GM21515 (cell line): ENCODE data around the gene BFSP2.
"Not testable (repeated sequence)": the region's sequence is repeated elsewhere in the genome, so short reads cannot be mapped to it uniquely, and the experiment has no call there.

Experiments used
- ATAC-seq: cut with Tn5 transposase; IDR thresholded peaks from one replicate; pipeline ENCODE4 v1.9.1; 2021; ENCODE audit not compliant: unreplicated experiment

BFSP2 gene

DNA sequence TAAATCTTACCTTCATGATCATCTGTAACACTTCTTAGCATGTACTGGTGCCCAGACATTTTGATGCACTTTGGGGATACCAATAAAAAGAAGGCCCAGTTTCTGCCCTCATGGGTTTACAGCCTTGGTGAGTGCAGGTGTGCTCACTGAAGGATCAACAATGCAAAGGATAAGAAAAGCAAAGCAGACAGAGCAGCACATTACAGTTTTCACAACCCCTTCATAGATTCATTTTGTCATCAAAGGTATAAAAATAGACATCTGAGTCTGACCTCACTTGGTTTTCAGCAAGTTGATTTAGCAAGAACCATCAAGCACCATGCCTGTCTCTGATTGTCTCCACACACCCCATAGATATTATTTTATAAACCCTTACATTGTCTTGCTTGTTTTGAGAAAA, 77.6 kb downstream of the BFSP2 start:
- ATAC-seq = peak; percentile 52

DNA sequence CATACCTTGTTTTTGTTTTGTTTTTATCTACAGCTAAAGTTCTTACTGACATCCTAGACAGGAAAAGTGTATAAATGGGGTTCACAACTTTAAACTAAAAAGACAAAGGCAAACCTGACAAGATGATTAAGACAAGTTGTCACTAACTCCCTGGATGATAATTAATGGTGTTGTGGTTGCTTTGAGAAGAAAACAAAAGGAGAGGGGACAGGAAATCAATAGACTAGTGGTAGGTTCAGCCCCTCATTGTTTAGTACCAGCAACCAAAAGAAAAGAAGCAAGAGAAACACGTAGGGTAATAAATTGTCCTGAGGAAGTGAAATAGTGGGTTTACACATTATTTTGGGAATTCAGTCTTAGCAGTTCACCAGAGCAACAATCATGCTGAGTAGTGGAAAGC, 78.8 kb downstream of the BFSP2 start:
- no peak for ATAC-seq

DNA sequence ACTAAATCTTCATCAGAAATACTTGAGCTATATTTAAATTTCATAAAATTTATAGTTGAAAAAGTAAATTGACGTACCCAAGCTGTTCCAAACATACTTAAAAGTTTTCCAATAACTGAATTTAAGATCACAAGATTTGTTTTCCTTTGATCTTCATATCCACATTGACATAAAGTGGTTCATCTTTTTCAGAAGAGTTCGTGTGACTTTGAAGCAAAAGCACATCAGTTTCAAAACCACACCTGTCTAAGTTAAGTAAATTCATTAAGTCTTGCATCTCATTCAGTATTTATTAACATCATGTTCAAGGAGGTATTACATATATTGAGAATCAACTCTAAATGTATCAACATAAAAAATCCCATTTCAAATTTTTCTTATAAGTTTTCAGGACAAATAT, 79.5 kb downstream of the BFSP2 start:
- ATAC-seq = no peak

DNA sequence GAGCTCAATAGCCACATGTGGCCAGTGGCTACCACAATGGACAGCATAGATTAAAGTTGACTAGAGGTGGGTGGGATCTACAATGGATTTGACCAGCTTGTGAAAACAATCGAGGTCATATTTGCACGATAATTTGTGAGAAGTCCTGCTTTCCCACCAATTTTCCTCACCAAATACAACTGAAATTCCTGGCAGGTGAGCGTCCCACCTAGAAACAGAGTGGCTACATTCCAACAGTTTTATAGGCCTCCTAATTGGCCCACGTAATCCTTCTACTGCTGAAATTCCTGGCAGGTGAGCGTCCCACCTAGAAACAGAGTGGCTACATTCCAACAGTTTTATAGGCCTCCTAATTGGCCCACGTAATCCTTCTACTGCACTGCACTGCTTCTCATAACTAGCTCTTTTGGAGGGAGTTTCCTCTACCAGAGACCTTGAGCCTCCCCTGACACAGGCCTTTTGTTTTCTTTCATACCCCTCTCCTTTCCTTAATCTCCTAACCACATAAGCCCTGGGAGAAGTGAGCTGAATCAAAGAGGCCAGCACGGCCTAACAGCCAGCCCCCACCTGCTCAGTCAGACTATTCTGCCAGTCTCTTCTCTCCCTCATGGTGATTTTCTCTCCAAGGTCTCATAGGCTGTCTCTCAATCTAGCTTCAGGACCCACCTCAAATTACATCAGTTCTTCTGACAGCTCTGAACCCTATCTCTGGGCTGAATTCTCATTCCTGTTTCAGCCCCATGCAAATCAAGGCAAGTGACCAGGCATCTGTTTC, 80.2 kb downstream of the BFSP2 start:
- ATAC-seq = peak; percentile 46

DNA sequence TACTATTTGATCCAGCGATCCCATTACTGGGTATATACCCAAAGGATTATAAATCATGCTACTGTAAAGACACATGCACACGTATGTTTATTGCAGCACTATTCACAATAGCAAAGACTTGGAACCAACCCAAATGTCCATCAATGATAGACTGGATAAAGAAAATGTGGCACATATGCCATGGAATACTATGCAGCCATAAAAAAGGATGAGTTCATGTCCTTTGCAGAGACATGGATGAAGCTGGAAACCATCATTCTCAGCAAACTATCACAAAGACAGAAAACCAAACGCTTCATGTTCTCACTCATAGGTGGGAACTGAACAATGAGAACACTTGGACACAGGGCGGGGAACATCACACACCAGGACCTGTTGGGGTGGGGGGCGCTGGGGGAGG, 82.6 kb downstream of the BFSP2 start:
- ATAC-seq = not testable (repeated sequence)

DNA sequence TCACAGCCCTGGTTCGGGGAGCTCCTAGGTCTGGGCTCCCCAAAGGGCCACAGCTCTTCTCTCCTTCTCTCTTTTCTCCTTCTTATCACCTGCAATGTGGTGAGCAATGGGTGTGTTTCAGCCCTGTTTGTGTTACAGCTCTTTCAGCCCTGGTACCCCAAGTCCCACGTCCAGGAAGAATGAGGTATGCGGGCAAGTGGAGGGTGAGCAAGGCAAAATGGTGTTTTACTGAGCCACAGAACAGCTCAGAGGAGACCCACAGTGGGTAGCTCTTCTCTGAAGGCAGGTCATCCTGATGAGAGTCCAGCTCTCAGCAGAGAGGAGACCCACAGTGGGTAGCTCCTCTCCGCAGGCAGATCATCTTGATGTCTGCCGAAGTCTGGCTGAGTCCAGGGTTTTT, 86.8 kb downstream of the BFSP2 start:
- no peak for ATAC-seq

DNA sequence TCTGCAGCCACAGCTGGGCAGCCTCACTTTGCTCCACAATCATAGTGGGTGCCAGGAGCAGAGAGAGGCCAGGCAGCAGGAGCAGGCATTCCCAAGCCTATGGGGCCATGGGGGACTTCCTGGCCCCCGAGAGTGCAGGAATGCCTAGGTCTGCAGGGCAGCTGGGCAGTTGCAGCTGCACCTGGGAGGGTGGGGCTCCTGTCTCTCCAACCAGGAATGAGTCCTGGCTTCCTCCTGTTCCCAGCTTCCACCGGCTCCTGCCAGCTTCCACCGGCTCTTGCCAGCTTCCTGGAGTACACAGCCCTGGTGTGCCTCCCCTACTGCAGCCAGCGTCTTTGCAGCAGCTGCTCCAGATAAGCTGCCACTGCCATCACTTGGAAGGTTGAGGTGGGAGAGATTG, 87.3 kb downstream of the BFSP2 start:
- no peak for ATAC-seq

DNA sequence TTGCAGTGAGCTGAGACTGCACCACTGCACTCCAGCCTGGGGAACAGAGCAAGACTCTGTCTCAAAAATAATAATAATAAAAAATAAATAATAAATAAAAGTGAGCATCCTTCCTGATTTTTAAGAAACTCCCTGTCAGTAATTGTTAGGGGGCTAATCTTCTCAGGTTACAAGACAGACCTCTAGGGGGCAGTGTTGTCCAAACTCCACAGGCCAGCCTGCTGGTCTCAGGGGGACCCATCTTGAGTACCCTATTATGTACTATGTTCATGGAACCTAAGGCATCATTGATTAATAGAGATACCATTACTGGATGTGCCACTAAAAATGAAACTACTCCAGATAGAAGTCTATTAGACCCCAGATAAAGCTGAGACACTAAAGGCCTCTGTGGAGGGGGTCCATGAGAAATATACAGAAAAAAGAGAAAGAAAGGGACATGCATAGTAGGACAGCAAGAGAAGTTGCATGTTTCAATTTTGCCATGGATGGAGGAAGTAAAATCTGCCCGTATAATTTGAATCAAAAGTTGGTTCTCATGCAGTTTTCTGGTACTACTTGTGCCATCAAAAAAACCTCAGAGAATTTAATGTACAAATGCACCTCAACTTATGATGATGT, 88.2 kb downstream of the BFSP2 start:
- no peak for ATAC-seq

DNA sequence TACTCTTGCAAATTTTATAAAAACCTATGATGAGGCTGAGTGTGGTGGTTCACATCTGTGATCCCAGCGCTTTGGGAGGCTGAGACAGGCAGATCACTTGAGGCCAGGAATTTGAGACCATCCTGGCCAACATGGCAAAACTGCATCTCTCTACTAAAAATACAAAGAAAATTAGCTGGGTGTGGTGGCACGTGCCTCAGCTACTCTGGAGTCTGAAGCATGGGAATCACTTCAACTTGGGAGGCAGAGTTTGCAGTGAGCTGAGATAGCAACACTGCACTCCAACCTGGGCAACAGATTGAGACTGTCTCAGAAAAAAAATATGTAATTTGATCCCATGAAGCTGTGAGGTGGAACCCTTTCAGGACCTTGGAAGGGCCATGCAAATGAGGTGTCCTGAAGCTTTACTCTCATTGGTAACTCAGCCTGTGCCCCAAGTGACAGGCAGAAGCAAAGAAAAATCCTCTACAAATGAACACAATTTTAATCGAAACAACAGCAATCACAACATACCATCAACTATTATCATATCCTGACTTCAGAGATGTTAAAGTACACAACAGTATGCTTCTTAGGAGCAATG, 89.0 kb downstream of the BFSP2 start:
- no peak for ATAC-seq

DNA sequence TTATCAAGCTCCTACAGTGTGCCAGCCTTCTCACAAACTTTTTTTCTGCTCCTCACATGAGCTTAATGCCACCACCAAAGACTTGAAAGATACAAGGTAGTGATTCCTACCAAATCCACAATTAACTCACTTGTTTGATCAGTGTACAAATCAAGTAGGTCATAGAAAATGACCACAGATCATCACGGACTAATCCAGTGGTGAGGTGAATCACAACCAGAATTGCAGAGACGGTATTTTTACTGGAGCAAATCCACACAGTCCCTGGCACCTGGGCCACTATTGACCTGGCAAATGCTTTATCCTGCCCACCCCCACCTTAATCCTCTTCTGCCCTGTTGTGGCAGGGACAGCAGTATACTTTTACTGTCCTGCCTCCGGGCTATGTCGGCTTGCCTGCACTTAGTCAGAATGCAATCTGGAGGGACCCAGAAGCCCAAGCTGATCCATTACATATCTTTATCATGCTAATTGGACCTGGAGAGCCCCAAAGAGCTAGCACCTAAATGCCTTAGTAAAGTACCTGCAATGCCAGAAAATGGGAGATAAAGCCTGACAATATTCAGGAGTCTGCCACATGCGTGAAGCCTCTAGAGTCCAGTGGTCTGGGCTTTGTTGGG, 89.7 kb downstream of the BFSP2 start:
- no peak for ATAC-seq

DNA sequence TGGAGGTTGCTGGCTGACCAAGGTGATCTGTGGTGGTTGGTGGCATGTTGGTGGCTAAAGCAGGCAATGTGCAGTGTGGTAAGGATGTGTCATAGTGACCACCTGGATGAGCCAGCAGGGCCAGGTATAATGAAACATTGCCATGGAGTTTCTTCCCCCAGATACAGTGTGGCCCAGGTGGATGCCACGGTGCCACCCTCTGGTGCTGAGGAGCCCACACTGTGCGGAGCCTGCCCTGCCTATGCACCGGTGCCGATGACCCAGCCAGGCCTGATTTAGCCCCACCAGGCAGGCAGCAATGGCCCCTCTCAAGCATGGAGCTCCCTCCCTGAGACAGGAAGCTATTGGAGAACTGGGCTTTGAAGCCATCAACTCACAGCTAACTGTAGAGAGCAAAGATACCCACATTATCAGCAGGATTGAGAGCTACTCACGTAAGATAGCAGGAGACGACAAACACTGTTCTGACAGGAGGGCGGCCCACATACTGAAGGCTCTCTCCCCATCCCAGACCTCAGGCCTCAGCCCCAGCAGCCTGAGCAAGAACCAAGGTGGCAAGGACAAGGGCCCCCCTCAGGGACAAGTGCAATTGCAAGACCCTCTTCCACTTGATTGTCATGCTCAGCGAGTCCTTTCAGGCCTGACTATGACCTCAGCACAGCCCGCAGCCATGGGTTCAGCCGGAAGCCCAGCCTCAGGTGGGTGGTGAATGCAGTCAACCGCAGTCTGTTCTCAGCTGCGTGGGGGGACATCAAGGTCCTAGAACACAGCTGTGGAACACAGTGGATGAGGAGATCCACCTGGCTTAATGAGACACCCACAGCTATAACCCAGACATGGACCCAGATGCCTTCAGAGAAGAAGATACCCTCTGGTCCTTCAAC, 90.9 kb downstream of the BFSP2 start:
- ATAC-seq = peak; percentile 89

DNA sequence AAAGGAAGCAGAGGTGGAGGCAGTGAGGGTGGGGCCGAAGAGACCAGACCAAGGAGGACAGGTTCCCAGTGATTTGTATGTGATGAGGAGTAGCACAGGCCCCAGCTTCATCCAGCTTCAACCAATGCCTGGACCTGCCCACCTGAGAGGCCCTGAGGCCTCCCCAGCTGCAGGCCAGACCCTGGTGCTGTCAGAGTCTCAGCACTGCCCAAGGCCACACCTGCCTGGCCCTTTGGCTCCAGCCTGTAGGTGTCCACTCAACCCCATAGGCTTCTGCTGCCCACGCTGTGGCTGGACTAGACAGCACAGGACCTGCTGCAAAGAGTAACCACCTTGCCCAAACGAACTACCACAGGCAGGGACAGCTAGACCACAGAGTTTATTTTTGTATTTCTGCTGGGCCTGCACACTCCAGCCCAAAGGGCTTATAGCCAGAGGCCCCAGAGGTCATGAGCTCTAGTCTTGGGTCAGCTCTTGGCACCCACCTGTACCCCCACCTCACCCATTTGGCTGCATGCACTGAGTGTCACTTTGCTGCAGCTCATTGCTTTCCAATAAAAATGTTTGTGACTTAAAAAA, 91.7 kb downstream of the BFSP2 start:
- peak; percentile 18 for ATAC-seq

DNA sequence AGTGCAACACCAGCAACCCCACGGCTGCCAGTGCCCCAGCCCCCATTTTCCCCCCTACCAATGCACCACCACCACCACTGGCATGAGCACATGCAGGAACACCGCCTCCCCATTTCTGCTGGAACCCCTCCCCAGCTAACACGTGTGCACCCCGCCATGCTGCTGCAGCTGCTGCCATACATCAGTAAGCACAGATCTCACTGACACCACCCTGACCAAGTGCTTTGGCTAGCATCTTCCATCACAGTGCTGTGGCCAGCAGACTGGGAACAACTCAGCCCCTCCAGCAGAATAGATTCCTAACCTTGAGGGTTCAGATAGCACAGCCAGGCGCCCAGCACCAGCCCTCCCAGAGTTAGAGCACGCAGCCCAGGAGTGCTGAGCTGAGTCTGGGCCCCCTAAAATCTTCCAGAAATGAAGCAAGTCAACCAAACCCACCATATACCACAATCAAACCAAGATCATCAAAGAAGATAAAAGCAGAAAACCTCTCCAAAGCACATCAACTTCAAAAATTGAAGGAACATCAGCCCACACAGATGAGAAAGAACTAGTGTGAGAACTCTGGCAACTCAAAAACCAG, 92.4 kb downstream of the BFSP2 start:
- no peak for ATAC-seq

DNA sequence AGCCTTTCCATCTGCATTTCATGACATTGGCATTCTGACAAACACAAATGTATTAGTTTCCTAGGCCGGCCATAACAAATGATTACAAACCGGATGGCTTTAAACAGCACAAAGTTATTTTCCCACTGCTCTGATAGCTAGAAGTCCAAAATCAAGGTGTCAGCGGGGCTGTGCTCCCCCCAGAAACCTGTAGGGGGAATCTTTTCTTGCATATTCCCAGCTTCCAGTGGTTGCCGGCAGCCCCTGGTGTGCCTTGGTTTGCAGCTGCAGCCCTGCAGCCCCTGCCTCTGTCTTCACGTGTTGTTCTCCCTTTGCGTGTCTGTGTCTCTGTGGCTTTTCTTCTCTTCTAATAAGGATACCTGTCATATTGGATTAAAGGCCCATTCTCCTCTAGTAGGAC, 94.6 kb downstream of the BFSP2 start:
- no peak for ATAC-seq

DNA sequence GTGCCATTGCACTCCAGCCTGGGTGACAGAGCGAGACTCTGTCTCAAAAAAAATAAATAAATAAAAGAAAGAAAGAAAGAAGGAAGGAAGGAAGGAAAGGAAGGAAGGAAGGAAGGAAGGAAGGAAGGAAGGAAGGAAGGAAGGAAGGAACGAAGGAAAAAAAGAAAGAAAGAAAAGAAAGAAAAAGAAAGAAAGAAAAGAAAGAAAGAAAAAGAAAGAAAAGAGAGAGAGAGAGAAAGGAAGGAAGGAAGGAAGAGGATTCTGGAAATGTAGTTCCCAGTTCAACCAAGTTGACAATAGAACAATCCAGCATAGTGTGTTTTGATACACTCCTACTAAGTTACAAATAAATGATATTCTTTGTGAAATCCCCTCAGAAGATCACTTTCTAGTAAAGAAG, 102.7 kb downstream of the BFSP2 start:
- not testable (repeated sequence) for ATAC-seq

DNA sequence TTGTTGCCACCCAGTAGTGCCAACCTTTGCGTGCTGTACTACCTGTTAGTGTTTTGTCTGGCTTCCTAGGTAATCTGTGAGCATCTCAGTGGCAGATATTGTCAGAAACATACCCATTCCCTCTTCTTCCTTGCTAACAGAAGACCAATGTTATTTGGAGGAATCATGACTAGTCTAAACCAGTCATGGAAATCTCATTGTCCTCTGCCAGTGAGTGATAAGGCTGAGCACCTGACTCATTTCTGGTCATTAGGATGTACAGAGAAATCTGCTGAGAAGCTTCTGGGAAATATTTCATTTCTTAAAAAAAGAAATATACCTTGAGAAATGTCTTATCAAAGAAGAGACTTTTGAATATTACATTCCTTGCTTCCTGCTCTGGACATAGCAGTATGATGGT, 103.6 kb downstream of the BFSP2 start:
- ATAC-seq = no peak

DNA sequence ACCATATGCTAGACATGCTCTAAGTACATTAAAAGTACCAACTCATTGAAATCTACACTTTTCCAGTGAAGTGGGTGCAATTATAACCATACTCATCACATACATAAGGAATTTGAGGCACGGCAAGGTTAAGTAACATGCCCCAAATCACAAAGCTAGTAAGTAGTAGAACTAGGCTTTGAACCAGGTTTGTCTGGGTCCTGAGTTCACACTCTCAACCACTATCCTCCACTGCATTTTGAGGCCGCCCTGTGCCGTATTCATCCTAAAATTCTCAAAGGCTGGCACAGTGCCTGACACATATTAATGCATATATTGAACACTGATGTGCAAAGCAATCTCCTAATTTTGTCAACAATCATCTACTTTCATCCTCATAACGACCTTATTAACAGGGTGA, 104.9 kb downstream of the BFSP2 start:
- ATAC-seq = no peak

DNA sequence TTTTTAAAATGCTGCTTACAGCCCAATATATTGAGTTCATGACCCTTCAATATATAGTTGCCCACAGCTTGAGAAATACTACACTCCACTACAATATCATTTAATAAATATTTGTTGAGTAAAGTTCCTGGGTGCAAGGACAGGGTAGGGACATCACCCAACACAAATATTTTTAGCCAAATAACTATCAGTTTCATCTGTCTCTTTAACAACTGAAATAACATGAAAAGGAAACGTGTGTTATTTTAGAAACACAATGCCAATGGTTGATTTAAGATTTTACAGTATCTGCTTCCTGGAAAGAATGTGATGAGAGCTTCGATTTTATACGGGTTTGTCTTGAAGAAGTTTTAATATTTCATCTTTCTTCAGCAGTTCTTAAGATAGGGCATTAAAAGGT, 106.0 kb downstream of the BFSP2 start:
- ATAC-seq = peak; percentile 37

DNA sequence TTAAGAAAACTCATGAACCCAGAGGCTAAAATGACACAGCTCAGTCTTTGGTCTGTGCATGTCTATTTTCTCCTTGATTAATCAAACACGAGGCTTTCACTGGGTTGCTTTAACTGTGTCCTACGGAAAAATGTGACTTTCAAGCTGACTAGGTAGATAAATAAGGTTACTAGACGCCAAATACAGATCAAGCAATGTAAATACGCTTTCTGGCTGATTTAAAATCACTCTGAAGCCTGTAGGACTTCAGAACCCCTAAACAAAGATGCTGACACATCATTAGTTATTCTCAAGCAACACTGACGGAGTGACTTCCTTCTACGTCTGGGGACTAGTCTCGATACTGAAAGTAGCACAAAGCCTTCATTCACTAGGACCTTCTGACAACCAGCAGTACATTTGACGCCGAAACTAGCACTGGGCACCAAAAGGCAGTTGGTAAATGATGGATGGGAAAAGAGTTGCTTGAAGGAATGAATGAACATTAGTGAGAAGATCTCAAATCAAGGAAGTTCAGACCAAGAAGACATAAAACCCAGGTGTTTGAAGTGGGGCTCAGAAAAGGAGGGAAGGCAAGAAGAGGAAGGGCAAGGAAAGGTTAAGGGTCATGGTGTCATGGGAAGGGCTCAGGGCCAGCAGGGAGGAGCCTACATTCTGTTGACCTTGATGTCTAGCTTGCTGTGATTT, 106.5 kb downstream of the BFSP2 start:
- ATAC-seq = peak; percentile 96

DNA sequence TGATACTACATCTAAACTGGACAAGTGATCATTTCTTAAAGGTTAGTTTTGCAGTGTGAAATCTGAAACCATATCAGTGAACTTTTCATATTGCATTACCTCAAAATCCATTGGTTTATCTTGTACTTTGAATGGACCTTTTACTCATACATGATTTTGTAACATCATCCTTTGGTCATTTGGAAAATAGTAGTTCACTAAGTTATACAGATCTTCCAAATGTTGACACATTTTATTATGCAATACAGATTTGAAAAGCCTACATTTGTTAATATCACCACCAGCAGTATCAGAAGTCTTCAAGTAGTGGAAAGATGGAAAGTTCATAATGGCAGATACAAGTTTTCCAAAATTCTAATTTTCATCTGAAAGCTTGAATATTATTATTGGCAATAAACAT, 109.6 kb downstream of the BFSP2 start:
- no peak for ATAC-seq
